ENCODE measurements around the gene ZFP62. TPM values are rescaled to one million over a fixed set of nuclear protein-coding genes. Genes with fewer than 3 reads are reported as not detected.

The ZFP62 gene
- total RNA-seq, 1 experiment from 2014 or later: 30.7 TPM

DNA sequence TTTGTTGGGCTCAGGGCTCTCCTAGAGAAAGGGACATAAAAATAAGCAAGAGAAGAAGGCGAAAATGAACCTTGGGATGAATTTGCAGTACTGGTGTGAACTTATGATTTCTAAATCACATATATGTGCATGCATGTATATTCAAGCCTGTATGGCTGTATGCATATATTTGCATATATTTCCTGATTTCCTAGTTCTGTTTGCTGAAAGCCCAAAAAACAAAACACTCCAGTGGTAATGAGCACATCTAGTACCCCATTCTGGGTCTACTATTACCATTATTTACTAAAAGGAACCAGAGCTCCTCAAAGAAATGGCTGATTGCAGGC is 7.3 kb downstream of the ZFP62 start:
- DNase-seq (ENCODE audit: low read depth, low spot score) (no peak), ATAC-seq (no peak)
- Histone ChIP-seq H4K20me1 (ENCODE audit: insufficient read depth) (no peaks in the 10 kb centered on the region), H3K36me3 (ENCODE audit: control insufficient read depth in 1 of 2, insufficient read depth in 2 of 2, low read length in 2 of 2) (peaks cover 27 to 70% of the 10 kb centered on the region in 2 experiments), H3K4me1 (ENCODE audit: control insufficient read depth in 1 of 2, insufficient read depth in 2 of 2, low read length in 2 of 2) (no peaks in the 10 kb centered on the region), H3K9me2 (ENCODE audit: insufficient read depth) (no peaks in the 10 kb centered on the region), H3K27ac (ENCODE audit: low read depth, low read length) (no peak overlapping the region), H3K27me3 (ENCODE audit: insufficient read depth, low read length) (no peaks in the 10 kb centered on the region), H3K9ac (ENCODE audit: low read length) (no peak overlapping the region), H3K4me3 (replicated peaks in 1 of 2; ENCODE audit: low read depth in 1 of 2, low read length in 2 of 2) (no peak overlapping the region), H3K9me3 (ENCODE audit: control insufficient read depth in 1 of 2, insufficient read depth in 1 of 2, low read depth in 1 of 2, low read length in 2 of 2) (peaks cover 25 to 29% of the 10 kb centered on the region in 2 experiments; a peak in 3 of 4 replicates), H3K4me2 (ENCODE audit: low read length) (no peak overlapping the region), H2AFZ (ENCODE audit: low read depth, low read length, poor library complexity, severe bottlenecking) (no peak overlapping the region), H3K79me2 (ENCODE audit: insufficient read depth, low read length) (peaks cover 26% of the 10 kb centered on the region)
- no TSS peak for BruUV-seq (replicated peaks)
- no peak for TF ChIP-seq ZNF274 (IDR thresholded peaks at IDR 0.05; ENCODE audit: low read depth, low read length)
- no peak for TF ChIP-seq EGR1 (IDR thresholded peaks at IDR 0.05; ENCODE audit: low read depth)
- no peak for TF ChIP-seq CBX3 (IDR thresholded peaks at IDR 0.05; ENCODE audit: low read depth)
- TF ChIP-seq, protein P1, sequence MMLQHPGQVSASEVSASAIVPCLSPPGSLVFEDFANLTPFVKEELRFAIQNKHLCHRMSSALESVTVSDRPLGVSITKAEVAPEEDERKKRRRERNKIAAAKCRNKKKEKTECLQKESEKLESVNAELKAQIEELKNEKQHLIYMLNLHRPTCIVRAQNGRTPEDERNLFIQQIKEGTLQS (IDR thresholded peaks at IDR 0.05): no peak
- no peak for TF ChIP-seq YY1 (IDR thresholded peaks at IDR 0.05; ENCODE audit: extremely low read depth, insufficient replicate concordance, low read depth, low read length)
- TF ChIP-seq, protein P2, sequence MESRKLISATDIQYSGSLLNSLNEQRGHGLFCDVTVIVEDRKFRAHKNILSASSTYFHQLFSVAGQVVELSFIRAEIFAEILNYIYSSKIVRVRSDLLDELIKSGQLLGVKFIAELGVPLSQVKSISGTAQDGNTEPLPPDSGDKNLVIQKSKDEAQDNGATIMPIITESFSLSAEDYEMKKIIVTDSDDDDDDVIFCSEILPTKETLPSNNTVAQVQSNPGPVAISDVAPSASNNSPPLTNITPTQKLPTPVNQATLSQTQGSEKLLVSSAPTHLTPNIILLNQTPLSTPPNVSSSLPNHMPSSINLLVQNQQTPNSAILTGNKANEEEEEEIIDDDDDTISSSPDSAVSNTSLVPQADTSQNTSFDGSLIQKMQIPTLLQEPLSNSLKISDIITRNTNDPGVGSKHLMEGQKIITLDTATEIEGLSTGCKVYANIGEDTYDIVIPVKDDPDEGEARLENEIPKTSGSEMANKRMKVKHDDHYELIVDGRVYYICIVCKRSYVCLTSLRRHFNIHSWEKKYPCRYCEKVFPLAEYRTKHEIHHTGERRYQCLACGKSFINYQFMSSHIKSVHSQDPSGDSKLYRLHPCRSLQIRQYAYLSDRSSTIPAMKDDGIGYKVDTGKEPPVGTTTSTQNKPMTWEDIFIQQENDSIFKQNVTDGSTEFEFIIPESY (IDR thresholded peaks at IDR 0.05; ENCODE audit: extremely low read depth, insufficient replicate concordance, low read length): no peak
- no peak for TF ChIP-seq SP1 (IDR thresholded peaks at IDR 0.05; ENCODE audit: low read depth)
- TF ChIP-seq EZH2phosphoT487 (IDR thresholded peaks at IDR 0.05; ENCODE audit: borderline replicate concordance): no peak
- TF ChIP-seq, protein P3, sequence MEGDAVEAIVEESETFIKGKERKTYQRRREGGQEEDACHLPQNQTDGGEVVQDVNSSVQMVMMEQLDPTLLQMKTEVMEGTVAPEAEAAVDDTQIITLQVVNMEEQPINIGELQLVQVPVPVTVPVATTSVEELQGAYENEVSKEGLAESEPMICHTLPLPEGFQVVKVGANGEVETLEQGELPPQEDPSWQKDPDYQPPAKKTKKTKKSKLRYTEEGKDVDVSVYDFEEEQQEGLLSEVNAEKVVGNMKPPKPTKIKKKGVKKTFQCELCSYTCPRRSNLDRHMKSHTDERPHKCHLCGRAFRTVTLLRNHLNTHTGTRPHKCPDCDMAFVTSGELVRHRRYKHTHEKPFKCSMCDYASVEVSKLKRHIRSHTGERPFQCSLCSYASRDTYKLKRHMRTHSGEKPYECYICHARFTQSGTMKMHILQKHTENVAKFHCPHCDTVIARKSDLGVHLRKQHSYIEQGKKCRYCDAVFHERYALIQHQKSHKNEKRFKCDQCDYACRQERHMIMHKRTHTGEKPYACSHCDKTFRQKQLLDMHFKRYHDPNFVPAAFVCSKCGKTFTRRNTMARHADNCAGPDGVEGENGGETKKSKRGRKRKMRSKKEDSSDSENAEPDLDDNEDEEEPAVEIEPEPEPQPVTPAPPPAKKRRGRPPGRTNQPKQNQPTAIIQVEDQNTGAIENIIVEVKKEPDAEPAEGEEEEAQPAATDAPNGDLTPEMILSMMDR (IDR thresholded peaks at IDR 0.05 in 2 of 3, conservative IDR thresholded peaks at IDR 0.05 in 1 of 3; ENCODE audit: borderline replicate concordance in 1 of 3, insufficient read depth in 1 of 3, low read depth in 2 of 3, low read length in 2 of 3): no peak
- TF ChIP-seq, protein P4, sequence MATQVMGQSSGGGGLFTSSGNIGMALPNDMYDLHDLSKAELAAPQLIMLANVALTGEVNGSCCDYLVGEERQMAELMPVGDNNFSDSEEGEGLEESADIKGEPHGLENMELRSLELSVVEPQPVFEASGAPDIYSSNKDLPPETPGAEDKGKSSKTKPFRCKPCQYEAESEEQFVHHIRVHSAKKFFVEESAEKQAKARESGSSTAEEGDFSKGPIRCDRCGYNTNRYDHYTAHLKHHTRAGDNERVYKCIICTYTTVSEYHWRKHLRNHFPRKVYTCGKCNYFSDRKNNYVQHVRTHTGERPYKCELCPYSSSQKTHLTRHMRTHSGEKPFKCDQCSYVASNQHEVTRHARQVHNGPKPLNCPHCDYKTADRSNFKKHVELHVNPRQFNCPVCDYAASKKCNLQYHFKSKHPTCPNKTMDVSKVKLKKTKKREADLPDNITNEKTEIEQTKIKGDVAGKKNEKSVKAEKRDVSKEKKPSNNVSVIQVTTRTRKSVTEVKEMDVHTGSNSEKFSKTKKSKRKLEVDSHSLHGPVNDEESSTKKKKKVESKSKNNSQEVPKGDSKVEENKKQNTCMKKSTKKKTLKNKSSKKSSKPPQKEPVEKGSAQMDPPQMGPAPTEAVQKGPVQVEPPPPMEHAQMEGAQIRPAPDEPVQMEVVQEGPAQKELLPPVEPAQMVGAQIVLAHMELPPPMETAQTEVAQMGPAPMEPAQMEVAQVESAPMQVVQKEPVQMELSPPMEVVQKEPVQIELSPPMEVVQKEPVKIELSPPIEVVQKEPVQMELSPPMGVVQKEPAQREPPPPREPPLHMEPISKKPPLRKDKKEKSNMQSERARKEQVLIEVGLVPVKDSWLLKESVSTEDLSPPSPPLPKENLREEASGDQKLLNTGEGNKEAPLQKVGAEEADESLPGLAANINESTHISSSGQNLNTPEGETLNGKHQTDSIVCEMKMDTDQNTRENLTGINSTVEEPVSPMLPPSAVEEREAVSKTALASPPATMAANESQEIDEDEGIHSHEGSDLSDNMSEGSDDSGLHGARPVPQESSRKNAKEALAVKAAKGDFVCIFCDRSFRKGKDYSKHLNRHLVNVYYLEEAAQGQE (IDR thresholded peaks at IDR 0.05; ENCODE audit: low read depth): no peak
- RAD21 ChIA-PET (ENCODE audit: low non-redundant PET in 1 of 2, low total read pairs in 2 of 2, uncharacterized antibody in 2 of 2, unreplicated experiment in 2 of 2): no interaction called here
- intact Hi-C loops (cut with micrococcal nuclease): no loop called here
- CTCF ChIA-PET: no interaction called here
- POLR2A ChIA-PET: no interaction called here
